Left renal pelvis (tissue), 4 donors: ENCODE data around the gene NR2F1-AS1. TPM values are rescaled to one million over a fixed set of nuclear protein-coding genes. Genes with fewer than 3 reads are reported as not detected.
A peak's percentile ranks its signal among the peaks of the same experiment; 100 is the strongest.

Experiments
- DNase-seq, 4 donors: peaks; one replicate each; pipeline ENCODE4 v3.0.0-alpha.2; 2013; ENCODE audit warnings: low read depth in 4 of 4, low spot score in 3 of 4
- polyA plus RNA-seq, 4 donors: library from polyadenylated mRNA; unstranded; fragments of 120-200 nt; gene quantifications; one replicate each; pipeline ENCODE4 v1.2.1, GENCODE V29; 2013; ENCODE audit not compliant: insufficient read length in 4 of 4

The NR2F1-AS1 gene
- polyA plus RNA-seq, 4 donors, result 52.4 to 104 (median 60.8) TPM

- DNase-seq, result no peak
Measured at GRCh38 chr5:93603793-93604643, 23.0 kb upstream of the NR2F1-AS1 start.

GRCh38 chr5:93603078-93603792, 22.2 kb upstream of the NR2F1-AS1 start:
- no peak for DNase-seq

GRCh38 chr5:93602241-93603077, 21.4 kb upstream of the NR2F1-AS1 start:
- DNase-seq, result no peak

GRCh38 chr5:93601802-93602155, 20.8 kb upstream of the NR2F1-AS1 start:
- DNase-seq, result peak in 1 of 4 donors; percentile 14

GRCh38 chr5:93601071-93601801, 20.2 kb upstream of the NR2F1-AS1 start:
- peak in 1 of 4 donors; percentile 56 for DNase-seq

GRCh38 chr5:93600409-93601070, 19.5 kb upstream of the NR2F1-AS1 start:
- DNase-seq, result peak in 1 of 4 donors; percentile 68

- DNase-seq, result peak in 2 of 4 donors; percentile 52 to 53
Measured at GRCh38 chr5:93599399-93600120, 18.5 kb upstream of the NR2F1-AS1 start.

- peak in 1 of 4 donors; percentile 14 for DNase-seq
Measured at GRCh38 chr5:93599001-93599379, 18.0 kb upstream of the NR2F1-AS1 start.

GRCh38 chr5:93598091-93599000, 17.3 kb upstream of the NR2F1-AS1 start:
- peak in 2 of 4 donors; percentile 16 to 23 for DNase-seq

GRCh38 chr5:93596676-93597490, 15.9 kb upstream of the NR2F1-AS1 start:
- DNase-seq, result no peak

- DNase-seq, result no peak
Measured at GRCh38 chr5:93596310-93596675, 15.3 kb upstream of the NR2F1-AS1 start.

- DNase-seq, result peak in 1 of 4 donors; percentile 31
Measured at GRCh38 chr5:93595420-93596147, 14.6 kb upstream of the NR2F1-AS1 start.

- DNase-seq, result peak in 1 of 4 donors; percentile 23
Measured at GRCh38 chr5:93594591-93595419, 13.8 kb upstream of the NR2F1-AS1 start.

GRCh38 chr5:93593476-93594131, 12.6 kb upstream of the NR2F1-AS1 start:
- peak in 1 of 4 donors; percentile 38 for DNase-seq

GRCh38 chr5:93592883-93593282, 11.9 kb upstream of the NR2F1-AS1 start:
- DNase-seq, result no peak
